ENCODE data around the gene MMP8. TPM values are rescaled to one million over a fixed set of nuclear protein-coding genes. Genes with fewer than 3 reads are reported as not detected.

MMP8 gene
- total RNA-seq, 3 donors from 2014 or later (not counting 1 experiment from before 2014, with no cell fraction given): 0.16 TPM; not detected in 2

DNA sequence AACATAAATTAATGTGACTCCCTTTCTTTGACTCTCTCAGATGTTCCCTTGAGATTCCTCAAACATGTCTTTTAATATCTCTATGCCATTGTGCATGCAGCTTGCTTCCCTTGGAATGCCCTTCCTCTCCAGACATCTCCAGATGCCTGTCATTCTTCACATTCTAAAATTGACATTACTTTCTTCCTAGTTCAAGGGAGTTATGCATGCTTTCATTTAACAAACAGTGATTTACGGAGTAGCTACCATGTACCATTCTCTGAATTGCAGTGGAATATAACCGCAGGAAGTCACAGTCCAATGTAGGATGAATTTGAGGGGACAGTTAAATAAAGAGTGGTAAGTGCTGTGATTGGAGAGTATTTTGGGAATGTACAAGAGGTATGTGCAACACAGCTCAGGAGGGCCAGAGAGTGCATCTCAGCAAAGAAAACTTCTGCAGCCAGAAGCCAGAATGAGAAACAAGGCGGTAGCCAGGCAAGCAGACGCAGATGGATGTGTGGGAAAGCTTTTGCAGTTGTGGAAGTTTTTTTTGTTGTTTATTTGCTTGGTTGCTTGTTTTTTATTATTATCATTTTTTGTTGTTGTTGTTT is 37.0 kb upstream of the MMP8 start:
- Mint-ChIP-seq H3K4me1 (no peaks in the 10 kb centered on the region), H3K4me3 (no peak overlapping the region), H3K27ac (no peak overlapping the region), H3K36me3 (no peaks in the 10 kb centered on the region), H3K9me3 (peaks cover 3% of the 10 kb centered on the region in 2 donors), H3K27me3 (ENCODE audit: low read depth in 2 of 2) (peaks cover 0 to 6% of the 10 kb centered on the region in 2 donors)
- WGBS (ENCODE audit: insufficient coverage): 91% methylated on average over 4 of the region's 4 CpGs
- DNase-seq (no peak), ATAC-seq (no peak)
- TF ChIP-seq, protein P1, sequence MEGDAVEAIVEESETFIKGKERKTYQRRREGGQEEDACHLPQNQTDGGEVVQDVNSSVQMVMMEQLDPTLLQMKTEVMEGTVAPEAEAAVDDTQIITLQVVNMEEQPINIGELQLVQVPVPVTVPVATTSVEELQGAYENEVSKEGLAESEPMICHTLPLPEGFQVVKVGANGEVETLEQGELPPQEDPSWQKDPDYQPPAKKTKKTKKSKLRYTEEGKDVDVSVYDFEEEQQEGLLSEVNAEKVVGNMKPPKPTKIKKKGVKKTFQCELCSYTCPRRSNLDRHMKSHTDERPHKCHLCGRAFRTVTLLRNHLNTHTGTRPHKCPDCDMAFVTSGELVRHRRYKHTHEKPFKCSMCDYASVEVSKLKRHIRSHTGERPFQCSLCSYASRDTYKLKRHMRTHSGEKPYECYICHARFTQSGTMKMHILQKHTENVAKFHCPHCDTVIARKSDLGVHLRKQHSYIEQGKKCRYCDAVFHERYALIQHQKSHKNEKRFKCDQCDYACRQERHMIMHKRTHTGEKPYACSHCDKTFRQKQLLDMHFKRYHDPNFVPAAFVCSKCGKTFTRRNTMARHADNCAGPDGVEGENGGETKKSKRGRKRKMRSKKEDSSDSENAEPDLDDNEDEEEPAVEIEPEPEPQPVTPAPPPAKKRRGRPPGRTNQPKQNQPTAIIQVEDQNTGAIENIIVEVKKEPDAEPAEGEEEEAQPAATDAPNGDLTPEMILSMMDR (IDR thresholded peaks at IDR 0.05): no peak
- no peaks in the 10 kb centered on the region for H3K4me1 ChIP-seq (ENCODE audit: control insufficient read depth, insufficient read depth, low read length)
- intact Hi-C loops (cut with micrococcal nuclease): no loop called here
- no peaks in the 10 kb centered on the region for H3K36me3 ChIP-seq (ENCODE audit: control insufficient read depth, insufficient read depth, low read length)
- H3K27me3 ChIP-seq (ENCODE audit: control insufficient read depth, insufficient read depth, low read length): no peaks in the 10 kb centered on the region
- no peaks in the 10 kb centered on the region for H3K9me3 ChIP-seq (ENCODE audit: control insufficient read depth, insufficient read depth, low read length)
- H3K4me3 ChIP-seq (ENCODE audit: low read length): no peak overlapping the region
- no peak overlapping the region for H3K27ac ChIP-seq (ENCODE audit: low read length)

DNA sequence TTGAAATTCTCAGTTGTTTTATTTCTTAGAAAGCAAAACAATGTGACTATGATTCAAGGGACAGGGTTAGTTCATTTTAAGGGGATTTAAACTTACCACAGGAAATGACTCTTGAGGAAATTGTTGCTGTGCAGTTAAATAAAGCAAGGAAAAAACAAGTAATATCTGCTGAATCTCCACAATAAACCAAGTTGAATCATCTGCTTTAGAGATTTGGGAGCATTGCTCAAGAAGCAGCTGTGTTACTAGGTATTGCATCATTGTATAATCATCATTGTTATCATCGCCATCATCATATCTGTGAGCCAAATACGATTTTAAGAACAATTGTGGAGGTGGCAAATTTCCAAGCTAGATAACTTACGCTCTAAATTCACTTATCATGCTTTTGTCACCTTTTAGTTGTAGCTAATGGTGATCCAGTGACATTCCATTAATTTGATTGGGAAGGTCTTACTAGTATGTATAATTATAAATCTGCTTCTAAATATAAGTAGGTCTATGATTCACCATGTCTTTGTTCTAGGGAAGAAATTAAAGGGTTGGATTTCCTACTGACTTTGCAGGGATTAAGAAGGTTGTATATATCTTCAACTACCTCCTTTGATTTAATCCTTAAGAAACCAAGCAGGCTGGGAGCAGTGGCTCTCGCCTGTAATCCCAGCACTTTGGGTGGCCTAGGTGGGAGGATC is 35.7 kb upstream of the MMP8 start:
- 17% methylated on average over 1 of the region's 4 CpGs for WGBS (ENCODE audit: insufficient coverage)
- DNase-seq (no peak), ATAC-seq (peak in 1 of 3 donors; percentile 44)
- no peaks in the 10 kb centered on the region for H3K9me3 ChIP-seq (ENCODE audit: control insufficient read depth, insufficient read depth, low read length)
- TF ChIP-seq, protein P1 (IDR thresholded peaks at IDR 0.05): no peak
- intact Hi-C loops (cut with micrococcal nuclease): no loop called here
- no peak overlapping the region for H3K4me3 Mint-ChIP-seq
- no peaks in the 10 kb centered on the region for H3K4me1 ChIP-seq (ENCODE audit: control insufficient read depth, insufficient read depth, low read length)
- H3K4me3 ChIP-seq (ENCODE audit: low read length): no peak overlapping the region
- no peaks in the 10 kb centered on the region for H3K27me3 ChIP-seq (ENCODE audit: control insufficient read depth, insufficient read depth, low read length)
- peaks cover 3 to 5% of the 10 kb centered on the region in 2 donors for H3K9me3 Mint-ChIP-seq
- H3K36me3 ChIP-seq (ENCODE audit: control insufficient read depth, insufficient read depth, low read length): no peaks in the 10 kb centered on the region
- H3K27ac ChIP-seq (ENCODE audit: low read length): no peak overlapping the region
- H3K36me3 Mint-ChIP-seq: no peaks in the 10 kb centered on the region
- H3K27me3 Mint-ChIP-seq (ENCODE audit: low read depth in 2 of 2): peaks cover 5 to 10% of the 10 kb centered on the region in 2 donors
- H3K27ac Mint-ChIP-seq: no peak overlapping the region
- H3K4me1 Mint-ChIP-seq: no peaks in the 10 kb centered on the region

DNA sequence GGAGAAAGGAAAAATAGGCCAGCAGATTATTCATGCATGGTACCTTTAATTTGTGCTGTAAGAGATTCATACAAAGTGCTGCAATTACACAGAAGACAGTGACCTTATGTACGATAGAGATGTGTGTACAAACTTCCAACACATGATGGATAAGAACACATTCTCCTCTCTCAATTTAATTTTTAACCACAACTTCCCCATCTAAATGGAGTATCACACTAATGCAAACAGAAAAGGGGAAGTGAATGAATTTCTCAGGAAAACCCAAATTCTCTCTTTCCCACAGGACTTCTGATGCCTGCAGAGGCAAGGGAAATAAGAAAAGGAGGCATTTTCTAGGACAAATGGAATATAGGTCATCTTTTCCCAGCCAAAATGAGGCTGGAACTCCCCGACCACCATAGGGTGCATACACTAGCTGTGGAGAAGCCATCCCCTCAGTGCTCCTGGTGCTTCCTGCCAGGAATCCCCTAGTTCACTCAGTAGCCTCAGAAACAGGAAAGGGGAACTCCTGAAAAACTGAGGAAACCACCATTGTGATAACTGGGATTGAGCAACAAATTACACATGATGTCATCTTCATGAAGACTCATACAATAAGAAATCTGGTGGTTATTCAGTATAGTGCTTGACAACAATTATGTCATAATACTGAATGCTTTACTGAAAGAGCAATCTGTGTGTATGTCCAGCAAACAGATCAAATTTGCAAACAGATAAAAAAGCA is 33.2 kb upstream of the MMP8 start:
- TF ChIP-seq, protein P1 (IDR thresholded peaks at IDR 0.05): no peak
- H3K36me3 ChIP-seq (ENCODE audit: control insufficient read depth, insufficient read depth, low read length): no peaks in the 10 kb centered on the region
- no peak overlapping the region for H3K4me3 Mint-ChIP-seq
- no peak overlapping the region for H3K4me3 ChIP-seq (ENCODE audit: low read length)
- DNase-seq: no peak
- H3K27ac Mint-ChIP-seq: no peak overlapping the region
- peaks cover 5 to 16% of the 10 kb centered on the region in 2 donors for H3K27me3 Mint-ChIP-seq (ENCODE audit: low read depth in 2 of 2)
- no peaks in the 10 kb centered on the region for H3K4me1 Mint-ChIP-seq
- 33% methylated on average over 1 of the region's 2 CpGs for WGBS (ENCODE audit: insufficient coverage)
- H3K9me3 Mint-ChIP-seq: peaks cover 2% of the 10 kb centered on the region in 2 donors
- H3K4me1 ChIP-seq (ENCODE audit: control insufficient read depth, insufficient read depth, low read length): no peaks in the 10 kb centered on the region
- no peaks in the 10 kb centered on the region for H3K36me3 Mint-ChIP-seq
- intact Hi-C loops (cut with micrococcal nuclease): no loop called here
- H3K27me3 ChIP-seq (ENCODE audit: control insufficient read depth, insufficient read depth, low read length): no peaks in the 10 kb centered on the region
- H3K27ac ChIP-seq (ENCODE audit: low read length): no peak overlapping the region
- ATAC-seq: peak in 1 of 3 donors; percentile 24
- H3K9me3 ChIP-seq (ENCODE audit: control insufficient read depth, insufficient read depth, low read length): no peaks in the 10 kb centered on the region
